ENCODE results near the gene BRINP1. TPM values are rescaled to one million over a fixed set of nuclear protein-coding genes. Genes with fewer than 3 reads are reported as not detected.

Gene BRINP1
- total and polyA plus RNA-seq, 2 experiments from 2014 or later: 13.4 to 33.5 TPM

GRCh38 chr9:119302988-119303698, 66.1 kb downstream of the BRINP1 start:
- H3K27ac Mint-ChIP-seq: no peak overlapping the region; the same call in 1 of the 2 replicates
- peaks cover 8% of the 10 kb centered on the region for H3K36me3 Mint-ChIP-seq (ENCODE audit: low read depth)

More at GRCh38 chr9:119302988-119303698, 66.1 kb downstream of the BRINP1 start:
- Histone ChIP-seq H3K36me3 (ENCODE audit: insufficient read depth) (no peaks in the 10 kb centered on the region), H3K27ac (ENCODE audit: low read depth) (no peak overlapping the region), H3K9me2 (ENCODE audit: insufficient read depth) (no peaks in the 10 kb centered on the region; the same call in 1 of the 2 replicates), H3F3A (replicated peaks; ENCODE audit: low read depth) (no peaks in the 10 kb centered on the region), H3K4me3 (no peak overlapping the region), H3K27me3 (ENCODE audit: insufficient read depth) (no peaks in the 10 kb centered on the region), H3K4me2 (no peak overlapping the region), H3K79me2 (replicated peaks; ENCODE audit: insufficient read depth) (peaks cover 12% of the 10 kb centered on the region), H2AFZ (no peak overlapping the region), H3K4me1 (ENCODE audit: insufficient read depth) (peaks cover 31% of the 10 kb centered on the region), H4K20me1 (replicated peaks; ENCODE audit: insufficient read depth) (no peaks in the 10 kb centered on the region)
- Mint-ChIP-seq H3K27me3 (ENCODE audit: insufficient read depth, low read depth, poor library complexity) (peaks cover 5% of the 10 kb centered on the region), H3K9me3 (peaks cover 2% of the 10 kb centered on the region; the same call in 1 of the 3 replicates), H3K4me1 (peaks cover 62% of the 10 kb centered on the region), H3K4me3 (no peak overlapping the region)
- DNase-seq (ENCODE audit: low spot score): no peak
- TF ChIP-seq POLR2AphosphoS5 (IDR thresholded peaks at IDR 0.05; ENCODE audit: low read depth) (no peak), ZNF114 (CRISPR knock-in tag; IDR thresholded peaks at IDR 0.05) (no peak), NANOG (IDR thresholded peaks at IDR 0.05; ENCODE audit: borderline replicate concordance) (no peak), REST (IDR thresholded peaks at IDR 0.05; ENCODE audit: unreplicated experiment) (no peak), ETS1 (IDR thresholded peaks at IDR 0.05) (no peak), CTCF (conservative IDR thresholded peaks at IDR 0.05; ENCODE audit: low read depth in 2 of 2) (no peak), EZH2phosphoT487 (IDR thresholded peaks at IDR 0.05; ENCODE audit: unreplicated experiment) (no peak), JUNB (IDR thresholded peaks at IDR 0.05; ENCODE audit: unreplicated experiment) (no peak), ZNF331 (CRISPR knock-in tag; IDR thresholded peaks at IDR 0.05; ENCODE audit: low read depth) (no peak), CREB1 (CRISPR knock-in tag; IDR thresholded peaks at IDR 0.05; ENCODE audit: low read depth) (no peak), STAT1 (IDR thresholded peaks at IDR 0.05; ENCODE audit: unreplicated experiment) (no peak), EZH2 (IDR thresholded peaks at IDR 0.05; ENCODE audit: low read depth, unreplicated experiment) (no peak)
- TF ChIP-seq, protein P1, sequence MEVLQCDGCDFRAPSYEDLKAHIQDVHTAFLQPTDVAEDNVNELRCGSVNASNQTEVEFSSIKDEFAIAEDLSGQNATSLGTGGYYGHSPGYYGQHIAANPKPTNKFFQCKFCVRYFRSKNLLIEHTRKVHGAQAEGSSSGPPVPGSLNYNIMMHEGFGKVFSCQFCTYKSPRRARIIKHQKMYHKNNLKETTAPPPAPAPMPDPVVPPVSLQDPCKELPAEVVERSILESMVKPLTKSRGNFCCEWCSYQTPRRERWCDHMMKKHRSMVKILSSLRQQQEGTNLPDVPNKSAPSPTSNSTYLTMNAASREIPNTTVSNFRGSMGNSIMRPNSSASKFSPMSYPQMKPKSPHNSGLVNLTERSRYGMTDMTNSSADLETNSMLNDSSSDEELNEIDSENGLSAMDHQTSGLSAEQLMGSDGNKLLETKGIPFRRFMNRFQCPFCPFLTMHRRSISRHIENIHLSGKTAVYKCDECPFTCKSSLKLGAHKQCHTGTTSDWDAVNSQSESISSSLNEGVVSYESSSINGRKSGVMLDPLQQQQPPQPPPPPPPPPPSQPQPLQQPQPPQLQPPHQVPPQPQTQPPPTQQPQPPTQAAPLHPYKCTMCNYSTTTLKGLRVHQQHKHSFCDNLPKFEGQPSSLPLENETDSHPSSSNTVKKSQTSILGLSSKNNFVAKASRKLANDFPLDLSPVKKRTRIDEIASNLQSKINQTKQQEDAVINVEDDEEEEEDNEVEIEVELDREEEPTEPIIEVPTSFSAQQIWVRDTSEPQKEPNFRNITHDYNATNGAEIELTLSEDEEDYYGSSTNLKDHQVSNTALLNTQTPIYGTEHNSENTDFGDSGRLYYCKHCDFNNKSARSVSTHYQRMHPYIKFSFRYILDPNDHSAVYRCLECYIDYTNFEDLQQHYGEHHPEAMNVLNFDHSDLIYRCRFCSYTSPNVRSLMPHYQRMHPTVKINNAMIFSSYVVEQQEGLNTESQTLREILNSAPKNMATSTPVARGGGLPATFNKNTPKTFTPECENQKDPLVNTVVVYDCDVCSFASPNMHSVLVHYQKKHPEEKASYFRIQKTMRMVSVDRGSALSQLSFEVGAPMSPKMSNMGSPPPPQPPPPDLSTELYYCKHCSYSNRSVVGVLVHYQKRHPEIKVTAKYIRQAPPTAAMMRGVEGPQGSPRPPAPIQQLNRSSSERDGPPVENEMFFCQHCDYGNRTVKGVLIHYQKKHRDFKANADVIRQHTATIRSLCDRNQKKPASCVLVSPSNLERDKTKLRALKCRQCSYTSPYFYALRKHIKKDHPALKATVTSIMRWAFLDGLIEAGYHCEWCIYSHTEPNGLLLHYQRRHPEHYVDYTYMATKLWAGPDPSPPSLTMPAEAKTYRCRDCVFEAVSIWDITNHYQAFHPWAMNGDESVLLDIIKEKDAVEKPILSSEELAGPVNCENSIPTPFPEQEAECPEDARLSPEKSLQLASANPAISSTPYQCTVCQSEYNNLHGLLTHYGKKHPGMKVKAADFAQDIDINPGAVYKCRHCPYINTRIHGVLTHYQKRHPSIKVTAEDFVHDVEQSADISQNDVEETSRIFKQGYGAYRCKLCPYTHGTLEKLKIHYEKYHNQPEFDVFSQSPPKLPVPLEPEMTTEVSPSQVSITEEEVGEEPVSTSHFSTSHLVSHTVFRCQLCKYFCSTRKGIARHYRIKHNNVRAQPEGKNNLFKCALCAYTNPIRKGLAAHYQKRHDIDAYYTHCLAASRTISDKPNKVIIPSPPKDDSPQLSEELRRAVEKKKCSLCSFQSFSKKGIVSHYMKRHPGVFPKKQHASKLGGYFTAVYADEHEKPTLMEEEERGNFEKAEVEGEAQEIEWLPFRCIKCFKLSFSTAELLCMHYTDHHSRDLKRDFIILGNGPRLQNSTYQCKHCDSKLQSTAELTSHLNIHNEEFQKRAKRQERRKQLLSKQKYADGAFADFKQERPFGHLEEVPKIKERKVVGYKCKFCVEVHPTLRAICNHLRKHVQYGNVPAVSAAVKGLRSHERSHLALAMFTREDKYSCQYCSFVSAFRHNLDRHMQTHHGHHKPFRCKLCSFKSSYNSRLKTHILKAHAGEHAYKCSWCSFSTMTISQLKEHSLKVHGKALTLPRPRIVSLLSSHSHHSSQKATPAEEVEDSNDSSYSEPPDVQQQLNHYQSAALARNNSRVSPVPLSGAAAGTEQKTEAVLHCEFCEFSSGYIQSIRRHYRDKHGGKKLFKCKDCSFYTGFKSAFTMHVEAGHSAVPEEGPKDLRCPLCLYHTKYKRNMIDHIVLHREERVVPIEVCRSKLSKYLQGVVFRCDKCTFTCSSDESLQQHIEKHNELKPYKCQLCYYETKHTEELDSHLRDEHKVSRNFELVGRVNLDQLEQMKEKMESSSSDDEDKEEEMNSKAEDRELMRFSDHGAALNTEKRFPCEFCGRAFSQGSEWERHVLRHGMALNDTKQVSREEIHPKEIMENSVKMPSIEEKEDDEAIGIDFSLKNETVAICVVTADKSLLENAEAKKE (CRISPR knock-in tag; IDR thresholded peaks at IDR 0.05): no peak
- ATAC-seq: no peak
